ENCODE measurements around the gene NFE2L3. TPM values are rescaled to one million over a fixed set of nuclear protein-coding genes. Genes with fewer than 3 reads are reported as not detected.

Gene NFE2L3
- total and polyA plus RNA-seq, 9 of the 15 experiments (the other 6 are each of a cell fraction or from before 2014, with no cell fraction given) = 2.9 to 16.9 (median 12.4) TPM

GRCh38 chr7:26187380-26188205 lies 35.6 kb downstream of the NFE2L3 start (continued):
- TF ChIP-seq, protein P1, sequence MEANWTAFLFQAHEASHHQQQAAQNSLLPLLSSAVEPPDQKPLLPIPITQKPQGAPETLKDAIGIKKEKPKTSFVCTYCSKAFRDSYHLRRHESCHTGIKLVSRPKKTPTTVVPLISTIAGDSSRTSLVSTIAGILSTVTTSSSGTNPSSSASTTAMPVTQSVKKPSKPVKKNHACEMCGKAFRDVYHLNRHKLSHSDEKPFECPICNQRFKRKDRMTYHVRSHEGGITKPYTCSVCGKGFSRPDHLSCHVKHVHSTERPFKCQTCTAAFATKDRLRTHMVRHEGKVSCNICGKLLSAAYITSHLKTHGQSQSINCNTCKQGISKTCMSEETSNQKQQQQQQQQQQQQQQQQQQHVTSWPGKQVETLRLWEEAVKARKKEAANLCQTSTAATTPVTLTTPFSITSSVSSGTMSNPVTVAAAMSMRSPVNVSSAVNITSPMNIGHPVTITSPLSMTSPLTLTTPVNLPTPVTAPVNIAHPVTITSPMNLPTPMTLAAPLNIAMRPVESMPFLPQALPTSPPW (CRISPR knock-in tag; IDR thresholded peaks at IDR 0.05) = no peak
- no peak for TF ChIP-seq HNRNPK (IDR thresholded peaks at IDR 0.05; ENCODE audit: low read depth, low read length, poor library complexity, severe bottlenecking)
- TF ChIP-seq KLF16 (IDR thresholded peaks at IDR 0.05) = no peak
- no peak for TF ChIP-seq ZNF507 (tag; conservative IDR thresholded peaks at IDR 0.05)
- TF ChIP-seq CBX8 (IDR thresholded peaks at IDR 0.05; ENCODE audit: borderline replicate concordance, extremely low read depth, low read depth, low read length, poor library complexity, severe bottlenecking) = no peak
- no peak for TF ChIP-seq HMGN3 (IDR thresholded peaks at IDR 0.05; ENCODE audit: borderline replicate concordance, extremely low read depth, insufficient read length, low read depth, low read length)
- 0 out of 2 replicates have a peak, but pooled peaks have one; percentile 7 for TF ChIP-seq NCOA1 (IDR thresholded peaks at IDR 0.05; ENCODE audit: low read depth)
- TF ChIP-seq CHD7 (IDR thresholded peaks at IDR 0.05; ENCODE audit: low read depth, low read length) = no peak
- peak; percentile 59; the same call in 1 of the 2 replicates for TF ChIP-seq ZNF253 (CRISPR knock-in tag; conservative IDR thresholded peaks at IDR 0.05)
- no peak for TF ChIP-seq JUN (IDR thresholded peaks at IDR 0.05; ENCODE audit: borderline replicate concordance, low read depth, low read length)
- no peak for TF ChIP-seq JUN (CRISPR knock-in tag; IDR thresholded peaks at IDR 0.05; ENCODE audit: borderline replicate concordance)
- peak; percentile 73 for TF ChIP-seq POLR2H (tag; IDR thresholded peaks at IDR 0.05; ENCODE audit: low read depth)
- TF ChIP-seq HDGF (IDR thresholded peaks at IDR 0.05) = no peak
- TF ChIP-seq NR3C1 (CRISPR knock-in tag; IDR thresholded peaks at IDR 0.05) = no peak
- no peak for TF ChIP-seq BRD4 (IDR thresholded peaks at IDR 0.05)
